ENCODE measurements around the gene CAPZA3.
"Not testable (repeated sequence)": the region's sequence is repeated elsewhere in the genome, so short reads cannot be mapped to it uniquely, and the experiment has no call there.

The CAPZA3 gene, protein sequence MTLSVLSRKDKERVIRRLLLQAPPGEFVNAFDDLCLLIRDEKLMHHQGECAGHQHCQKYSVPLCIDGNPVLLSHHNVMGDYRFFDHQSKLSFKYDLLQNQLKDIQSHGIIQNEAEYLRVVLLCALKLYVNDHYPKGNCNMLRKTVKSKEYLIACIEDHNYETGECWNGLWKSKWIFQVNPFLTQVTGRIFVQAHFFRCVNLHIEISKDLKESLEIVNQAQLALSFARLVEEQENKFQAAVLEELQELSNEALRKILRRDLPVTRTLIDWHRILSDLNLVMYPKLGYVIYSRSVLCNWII

DNA sequence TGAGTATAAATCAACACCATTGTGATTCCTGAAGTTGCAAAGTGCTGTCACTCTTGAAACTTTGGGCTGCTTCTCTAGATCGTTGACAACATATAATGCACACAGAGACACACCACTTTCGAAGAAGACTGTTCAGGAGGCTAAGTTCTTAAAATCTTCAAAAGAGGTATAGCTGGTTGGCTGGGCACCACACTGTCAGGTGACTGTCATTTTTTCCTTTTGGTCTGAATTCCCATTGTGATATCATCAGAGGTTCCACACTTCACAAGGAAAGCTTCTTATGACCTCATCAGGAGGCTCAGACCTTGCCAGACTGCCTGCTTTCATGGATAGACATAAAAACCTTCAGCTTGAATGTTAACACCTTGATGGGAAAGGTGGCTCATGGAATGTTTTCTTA is at the start of gene CAPZA3, which contains the start of gene PLCZ1:
Gene CAPZA3 (plus strand): TSS at position 301 of the 400 bp plus-strand sequence. CDS start 150 bp downstream, outside the sequence.
Gene PLCZ1 (minus strand): TSS at position 194 of the 400 bp plus-strand sequence. CDS start 641 bp downstream, outside the sequence.
- TF ChIP-seq, protein P1, sequence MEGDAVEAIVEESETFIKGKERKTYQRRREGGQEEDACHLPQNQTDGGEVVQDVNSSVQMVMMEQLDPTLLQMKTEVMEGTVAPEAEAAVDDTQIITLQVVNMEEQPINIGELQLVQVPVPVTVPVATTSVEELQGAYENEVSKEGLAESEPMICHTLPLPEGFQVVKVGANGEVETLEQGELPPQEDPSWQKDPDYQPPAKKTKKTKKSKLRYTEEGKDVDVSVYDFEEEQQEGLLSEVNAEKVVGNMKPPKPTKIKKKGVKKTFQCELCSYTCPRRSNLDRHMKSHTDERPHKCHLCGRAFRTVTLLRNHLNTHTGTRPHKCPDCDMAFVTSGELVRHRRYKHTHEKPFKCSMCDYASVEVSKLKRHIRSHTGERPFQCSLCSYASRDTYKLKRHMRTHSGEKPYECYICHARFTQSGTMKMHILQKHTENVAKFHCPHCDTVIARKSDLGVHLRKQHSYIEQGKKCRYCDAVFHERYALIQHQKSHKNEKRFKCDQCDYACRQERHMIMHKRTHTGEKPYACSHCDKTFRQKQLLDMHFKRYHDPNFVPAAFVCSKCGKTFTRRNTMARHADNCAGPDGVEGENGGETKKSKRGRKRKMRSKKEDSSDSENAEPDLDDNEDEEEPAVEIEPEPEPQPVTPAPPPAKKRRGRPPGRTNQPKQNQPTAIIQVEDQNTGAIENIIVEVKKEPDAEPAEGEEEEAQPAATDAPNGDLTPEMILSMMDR (IDR thresholded peaks at IDR 0.05; ENCODE audit: borderline replicate concordance, extremely low read depth, low read length, poor library complexity, severe bottlenecking): no peak
- TF ChIP-seq EZH2 (IDR thresholded peaks at IDR 0.05; ENCODE audit: borderline replicate concordance, low read depth, low read length, severe bottlenecking): no peak
- Histone ChIP-seq H3K36me3 (ENCODE audit: insufficient read depth, low read length) (no peaks in the 10 kb centered on the region), H3K9me3 (ENCODE audit: insufficient read depth, low read length, severe bottlenecking) (no peaks in the 10 kb centered on the region), H3K4me3 (ENCODE audit: low read depth in 1 of 2, low read length in 2 of 2) (no peak within 1 kb of the TSS), H3K79me2 (ENCODE audit: insufficient read depth, low read length) (no peaks in the 10 kb centered on the region), H3K4me2 (ENCODE audit: insufficient read depth, low read length) (no peak within 1 kb of the TSS), H3K27ac (ENCODE audit: low read length) (no peak within 1 kb of the TSS), H3K9ac (ENCODE audit: low read depth, low read length) (no peak within 1 kb of the TSS), H3K4me1 (ENCODE audit: insufficient read depth, low read length) (no peaks in the 10 kb centered on the region), H3K27me3 (ENCODE audit: insufficient read depth, low read length, poor library complexity) (no peaks in the 10 kb centered on the region), H4K20me1 (ENCODE audit: insufficient read depth, low read length) (no peaks in the 10 kb centered on the region), H2AFZ (ENCODE audit: low read depth, low read length) (no peak within 1 kb of the TSS)
- DNase-seq (no peak), ATAC-seq (ENCODE audit: insufficient read depth, low read depth) (no peak)

DNA sequence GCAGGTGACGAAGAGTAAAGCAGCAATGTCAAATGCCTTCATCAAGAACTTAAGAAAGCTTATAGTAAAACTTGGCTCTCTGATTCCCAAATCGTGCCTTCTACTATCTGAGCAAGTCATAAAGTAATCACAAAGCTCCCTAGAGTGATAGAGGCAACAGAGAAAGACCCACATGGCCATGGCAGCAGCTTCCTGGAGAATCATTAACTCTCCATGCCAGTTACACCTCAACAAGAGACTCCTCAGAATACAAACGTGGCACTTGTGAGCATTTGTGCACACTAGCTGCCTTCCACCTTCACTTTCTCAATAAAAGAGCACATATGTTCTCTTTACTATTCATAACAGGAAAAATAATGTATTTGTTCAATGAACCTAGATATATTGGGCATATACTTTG is 48.1 kb upstream of the CAPZA3 start:
- H3K79me2 ChIP-seq (ENCODE audit: insufficient read depth, low read length): no peaks in the 10 kb centered on the region
- no peak overlapping the region for H3K9ac ChIP-seq (ENCODE audit: low read depth, low read length)
- no peaks in the 10 kb centered on the region; the same call in 1 of the 2 replicates for H4K20me1 ChIP-seq (ENCODE audit: insufficient read depth, low read length)
- no peak overlapping the region for H3K27ac ChIP-seq (ENCODE audit: low read length)
- no peaks in the 10 kb centered on the region for H3K36me3 ChIP-seq (ENCODE audit: insufficient read depth, low read length)
- TF ChIP-seq, protein P1 (IDR thresholded peaks at IDR 0.05; ENCODE audit: borderline replicate concordance, extremely low read depth, low read length, poor library complexity, severe bottlenecking): no peak
- TF ChIP-seq EZH2 (IDR thresholded peaks at IDR 0.05; ENCODE audit: borderline replicate concordance, low read depth, low read length, severe bottlenecking): no peak
- no peaks in the 10 kb centered on the region for H3K27me3 ChIP-seq (ENCODE audit: insufficient read depth, low read length, poor library complexity)
- no peak overlapping the region for H2AFZ ChIP-seq (ENCODE audit: low read depth, low read length)
- no peak overlapping the region for H3K4me2 ChIP-seq (ENCODE audit: insufficient read depth, low read length)
- H3K9me3 ChIP-seq (ENCODE audit: insufficient read depth, low read length, severe bottlenecking): no peaks in the 10 kb centered on the region
- no peaks in the 10 kb centered on the region for H3K4me1 ChIP-seq (ENCODE audit: insufficient read depth, low read length)
- no peak overlapping the region for H3K4me3 ChIP-seq (ENCODE audit: low read depth in 1 of 2, low read length in 2 of 2)
- ATAC-seq (ENCODE audit: insufficient read depth, low read depth) (no peak), DNase-seq (no peak)

DNA sequence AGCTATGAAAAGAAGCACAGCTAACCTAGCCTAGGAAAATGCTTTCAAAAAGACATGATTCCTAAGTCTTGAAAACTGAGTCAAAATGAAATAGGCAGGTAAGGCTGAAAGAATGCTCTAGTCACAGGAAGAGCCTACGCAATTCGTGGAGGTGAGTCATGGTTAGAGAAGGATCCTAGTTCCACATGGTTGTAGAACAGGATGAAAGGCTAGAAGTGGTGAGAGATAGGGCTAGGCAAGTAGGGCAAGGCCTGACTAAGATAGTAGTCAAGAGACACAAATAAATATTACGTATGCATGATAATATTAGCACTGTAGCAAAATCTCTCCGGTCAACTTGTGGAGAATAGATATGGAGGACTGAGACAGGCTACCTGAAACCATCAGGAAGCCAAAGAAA is 47.3 kb upstream of the CAPZA3 start:
- no peak overlapping the region for H2AFZ ChIP-seq (ENCODE audit: low read depth, low read length)
- H3K9ac ChIP-seq (ENCODE audit: low read depth, low read length): no peak overlapping the region
- no peaks in the 10 kb centered on the region for H3K27me3 ChIP-seq (ENCODE audit: insufficient read depth, low read length, poor library complexity)
- H3K36me3 ChIP-seq (ENCODE audit: insufficient read depth, low read length): no peaks in the 10 kb centered on the region
- H3K4me1 ChIP-seq (ENCODE audit: insufficient read depth, low read length): no peaks in the 10 kb centered on the region
- no peak overlapping the region for H3K4me2 ChIP-seq (ENCODE audit: insufficient read depth, low read length)
- TF ChIP-seq, protein P1 (IDR thresholded peaks at IDR 0.05; ENCODE audit: borderline replicate concordance, extremely low read depth, low read length, poor library complexity, severe bottlenecking): no peak
- TF ChIP-seq EZH2 (IDR thresholded peaks at IDR 0.05; ENCODE audit: borderline replicate concordance, low read depth, low read length, severe bottlenecking): no peak
- H3K9me3 ChIP-seq (ENCODE audit: insufficient read depth, low read length, severe bottlenecking): no peaks in the 10 kb centered on the region
- no peaks in the 10 kb centered on the region; the same call in 1 of the 2 replicates for H4K20me1 ChIP-seq (ENCODE audit: insufficient read depth, low read length)
- no peak for DNase-seq
- no peak overlapping the region for H3K4me3 ChIP-seq (ENCODE audit: low read depth in 1 of 2, low read length in 2 of 2)
- ATAC-seq (ENCODE audit: insufficient read depth, low read depth): no peak
- H3K27ac ChIP-seq (ENCODE audit: low read length): no peak overlapping the region
- no peaks in the 10 kb centered on the region for H3K79me2 ChIP-seq (ENCODE audit: insufficient read depth, low read length)

DNA sequence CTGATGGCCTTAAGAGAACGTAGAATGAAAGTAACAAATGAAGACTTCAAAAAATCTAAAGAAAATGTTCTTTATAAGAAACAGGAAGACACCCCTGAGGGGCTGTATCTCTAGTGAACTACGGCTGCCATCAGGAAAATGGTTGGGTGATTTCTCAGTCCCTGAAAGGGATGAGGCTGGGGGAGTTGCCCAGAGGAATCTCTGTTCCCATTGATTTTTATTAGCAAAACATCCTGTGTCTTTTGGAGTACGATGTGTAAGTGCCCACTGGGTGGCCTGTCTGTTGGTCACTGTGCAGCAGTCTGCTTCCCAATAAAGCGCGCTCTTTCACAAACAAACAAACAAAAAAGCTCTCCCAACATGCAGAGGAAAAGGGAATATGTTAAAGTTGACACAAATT is 43.9 kb upstream of the CAPZA3 start:
- not testable (repeated sequence) for ATAC-seq (ENCODE audit: insufficient read depth, low read depth); H3K9ac ChIP-seq (ENCODE audit: low read depth, low read length); H3K4me1 ChIP-seq (ENCODE audit: insufficient read depth, low read length); DNase-seq; H4K20me1 ChIP-seq (ENCODE audit: insufficient read depth, low read length); H3K79me2 ChIP-seq (ENCODE audit: insufficient read depth, low read length); H3K4me3 ChIP-seq (ENCODE audit: low read depth in 1 of 2, low read length in 2 of 2); H3K36me3 ChIP-seq (ENCODE audit: insufficient read depth, low read length); H3K4me2 ChIP-seq (ENCODE audit: insufficient read depth, low read length); H3K27ac ChIP-seq (ENCODE audit: low read length); H3K27me3 ChIP-seq (ENCODE audit: insufficient read depth, low read length, poor library complexity); H2AFZ ChIP-seq (ENCODE audit: low read depth, low read length); H3K9me3 ChIP-seq (ENCODE audit: insufficient read depth, low read length, severe bottlenecking)

All from DND-41 (cell line).